ENCODE measurements around the gene KAT8.
"Not testable (repeated sequence)": the region's sequence is repeated elsewhere in the genome, so short reads cannot be mapped to it uniquely, and the experiment has no call there.

KAT8 gene

DNA sequence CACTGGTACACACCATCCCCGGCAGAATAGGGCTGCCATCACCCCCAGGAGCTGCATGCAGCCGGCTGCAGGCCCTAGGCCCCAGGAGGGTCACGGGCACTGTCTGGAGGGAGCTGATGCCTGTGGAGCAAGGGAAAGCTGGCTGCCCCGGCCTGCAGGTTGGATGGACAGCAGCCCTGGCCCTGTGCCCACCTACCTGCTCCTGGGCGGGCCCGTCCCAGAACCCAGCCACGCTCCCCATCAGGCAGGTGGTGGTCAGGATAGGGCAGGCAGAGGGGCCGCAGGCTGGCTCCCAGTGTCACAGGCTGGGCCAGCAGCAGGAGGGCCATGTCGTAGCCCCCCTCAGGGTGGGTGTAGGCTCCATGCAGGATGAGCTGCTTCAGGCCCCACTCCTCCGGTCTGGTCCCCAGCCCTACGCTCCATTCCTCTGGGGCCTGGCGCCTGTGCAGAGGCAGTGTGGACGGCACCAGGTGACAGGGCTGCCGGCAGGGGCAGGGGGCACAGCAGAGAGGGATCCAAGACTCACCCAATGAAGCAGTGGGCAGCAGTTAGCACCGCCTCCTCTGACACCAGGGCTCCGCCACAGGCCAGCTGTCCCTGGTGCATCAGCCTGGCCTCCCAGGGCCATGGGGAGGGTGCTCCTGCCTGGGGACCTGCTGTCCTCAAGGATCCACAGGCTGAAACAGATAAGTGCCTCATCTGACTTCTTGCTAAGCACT, 32.7 kb upstream of the KAT8 start:
- no peak for DNase-seq

DNA sequence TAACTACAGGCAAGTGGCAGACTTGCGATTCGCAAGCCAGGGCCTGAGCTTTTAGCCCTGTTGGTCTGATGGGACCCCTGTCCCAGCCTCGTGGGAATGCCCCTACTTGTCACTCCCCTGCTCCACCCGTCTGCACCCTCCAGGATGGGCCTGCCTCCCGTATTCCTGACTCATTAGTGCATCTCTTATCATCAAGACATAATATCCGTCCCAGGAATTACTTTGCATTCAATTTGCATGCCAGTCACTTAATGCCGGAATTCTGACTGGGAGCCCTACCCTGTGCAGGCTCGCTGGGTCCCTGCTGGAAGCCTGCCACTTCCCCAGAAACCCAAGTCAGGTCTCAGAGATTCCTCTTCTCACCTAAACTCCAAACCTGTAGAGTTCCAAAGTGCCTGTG, 32.1 kb upstream of the KAT8 start:
- DNase-seq: no peak

GRCh38 chr16:31085873-31086628, 31.4 kb upstream of the KAT8 start:
- no peak for DNase-seq

GRCh38 chr16:31086629-31086906, 30.9 kb upstream of the KAT8 start:
- no peak for DNase-seq

- DNase-seq: no peak
Observed at GRCh38 chr16:31087481-31087880, 30.0 kb upstream of the KAT8 start.

DNA sequence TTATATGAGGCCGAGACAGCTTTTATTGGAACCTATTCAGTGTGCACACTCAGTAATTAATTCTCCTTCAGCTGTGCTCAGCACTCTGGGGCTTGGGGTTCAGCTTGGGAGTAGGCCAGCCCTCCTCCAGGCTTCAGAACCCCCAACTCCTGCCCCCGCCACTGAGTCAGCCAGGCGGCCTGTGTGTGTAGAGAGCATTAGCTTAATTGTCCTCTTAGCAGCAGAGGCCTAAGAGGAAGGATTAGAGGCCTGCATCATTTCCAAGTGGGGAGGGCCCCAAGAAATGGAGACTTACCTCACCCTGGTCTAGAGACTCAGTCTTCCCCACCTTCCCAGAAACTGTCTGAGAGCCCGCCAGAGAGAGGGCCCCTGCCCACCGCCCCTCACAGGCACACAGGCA, 29.5 kb upstream of the KAT8 start:
- no peak for DNase-seq

DNA sequence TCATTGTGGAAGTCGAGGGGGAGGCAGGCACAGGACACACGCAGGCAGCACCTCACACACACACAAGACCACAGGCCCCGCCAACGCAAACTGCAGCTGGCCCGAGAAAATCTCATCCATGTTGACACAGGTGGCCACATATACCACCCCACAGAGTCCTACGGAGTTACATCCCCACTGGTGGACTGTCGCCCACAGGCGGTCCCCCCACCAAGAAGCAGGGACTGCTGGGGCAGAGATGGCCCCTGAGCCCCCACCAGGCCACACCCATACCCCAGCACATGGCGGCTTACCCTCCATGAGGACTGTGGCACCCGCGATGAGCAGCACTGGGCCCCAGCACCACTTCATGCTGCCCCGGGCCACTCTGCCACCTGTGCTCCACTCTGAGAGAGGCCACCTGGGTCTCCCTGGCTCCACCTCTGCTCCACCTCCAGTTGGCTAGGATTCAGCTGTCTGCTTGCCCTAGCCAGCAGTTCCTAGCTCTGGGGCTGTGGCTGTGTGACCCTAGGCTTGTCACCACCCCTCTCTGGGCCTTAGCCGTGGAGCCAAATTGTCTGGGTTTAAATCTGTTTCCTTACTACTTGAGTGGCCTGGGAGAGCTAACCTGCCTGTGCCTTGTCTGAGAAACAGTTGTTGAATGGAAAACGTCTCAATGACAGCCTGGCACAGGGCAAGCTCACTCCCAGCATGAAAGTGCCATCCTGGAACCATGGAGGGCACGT, 28.8 kb upstream of the KAT8 start, which contains the start of gene PRSS53:
PRSS53 (minus strand) TSS at position 485 of the 725 bp plus-strand sequence; CDS start at position 351, 134 bp downstream.
- DNase-seq: no peak

- DNase-seq: no peak
Observed at GRCh38 chr16:31089199-31089598, 28.3 kb upstream of the KAT8 start.

DNA sequence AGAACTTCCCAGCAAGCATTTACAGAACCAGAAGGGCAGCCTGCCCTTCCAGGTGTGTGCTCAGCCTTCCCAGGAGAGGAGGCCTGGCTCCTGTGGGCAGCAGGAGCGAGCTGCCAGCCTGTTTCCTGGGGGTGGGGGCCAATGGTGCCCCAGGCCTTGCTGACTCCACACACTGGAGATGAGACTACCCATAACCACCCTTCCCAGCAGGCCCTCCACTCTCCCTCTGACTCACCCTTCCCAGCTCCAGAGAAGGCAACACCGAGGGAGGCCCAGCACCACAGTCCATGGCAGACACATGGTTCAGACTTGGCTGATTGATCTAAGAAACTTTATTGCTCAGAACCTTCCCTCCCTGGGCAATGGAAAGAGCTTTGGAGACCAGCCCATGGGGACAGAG, 26.9 kb upstream of the KAT8 start:
- DNase-seq: no peak

DNA sequence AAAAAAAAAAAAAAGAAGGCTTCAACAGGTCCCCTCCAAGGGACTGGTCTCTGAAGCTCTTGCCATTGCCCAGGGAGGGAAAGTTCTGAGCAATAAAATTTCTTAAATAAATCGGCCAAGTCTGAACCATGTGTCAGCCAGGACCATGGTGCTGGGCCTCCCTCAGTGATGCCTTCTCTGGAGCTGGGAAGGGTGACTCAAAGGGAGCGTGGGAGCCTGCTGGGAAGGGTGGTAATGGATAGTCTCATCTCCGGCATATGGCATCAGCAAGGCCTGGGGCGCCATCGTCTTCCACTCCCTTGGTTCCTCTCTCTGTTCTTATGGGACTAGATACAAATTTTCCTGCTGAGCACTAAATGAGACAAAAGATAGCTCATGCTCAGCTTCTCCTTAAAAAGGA, 25.1 kb upstream of the KAT8 start:
- no peak for DNase-seq

DNA sequence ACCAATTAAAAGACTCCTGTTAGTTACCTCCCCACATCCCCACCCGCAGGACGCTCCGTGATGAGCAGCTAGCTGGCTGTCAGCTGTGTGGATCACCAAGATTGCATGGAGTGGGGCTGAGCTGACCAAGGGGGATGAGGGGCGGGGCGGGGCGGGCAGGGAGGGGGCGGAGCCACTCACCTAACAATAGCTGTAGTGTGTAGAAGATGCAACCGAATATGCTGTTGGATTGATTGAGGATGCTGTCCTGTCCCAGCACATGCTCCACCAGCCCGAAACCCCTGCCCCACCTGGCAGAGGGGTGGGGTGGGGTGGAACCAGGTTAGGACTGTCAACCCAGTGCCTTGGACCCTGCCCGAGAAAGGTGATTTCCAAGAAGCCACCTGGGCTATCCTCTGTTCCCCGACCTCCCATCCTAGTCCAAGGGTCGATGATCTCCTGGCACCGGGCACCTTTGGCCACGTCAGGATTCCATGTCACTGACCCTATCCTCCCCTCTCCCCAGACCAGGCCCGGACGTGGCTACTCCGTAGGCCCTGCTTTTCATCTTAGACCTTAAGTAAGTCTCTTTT, 24.2 kb upstream of the KAT8 start:
- DNase-seq: peak in 1 of 2 donors; percentile 59

DNA sequence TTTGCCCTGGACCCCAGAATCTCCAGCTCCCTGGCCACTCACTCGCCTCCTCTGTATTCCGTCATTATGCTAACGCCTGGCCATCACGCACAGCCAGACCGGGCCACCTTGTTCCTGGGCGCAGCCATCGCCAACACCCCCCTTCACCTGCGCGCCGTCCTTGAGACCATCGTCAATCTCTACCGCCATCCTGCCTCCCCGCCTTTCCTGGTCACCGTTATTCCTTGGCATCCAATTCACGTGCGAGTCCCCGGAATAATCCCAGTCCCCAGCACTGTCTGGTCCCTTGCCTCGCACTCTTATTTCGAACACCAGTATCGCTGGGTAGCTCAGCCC, 23.4 kb upstream of the KAT8 start:
- DNase-seq: no peak

- DNase-seq: peak; percentile 86 to 97
Observed at GRCh38 chr16:31094424-31095120, 22.9 kb upstream of the KAT8 start, which contains the start of gene VKORC1. Gene VKORC1 (minus strand): TSS chr16:31094797. CDS start chr16:31094729, 68 bp downstream.

DNA sequence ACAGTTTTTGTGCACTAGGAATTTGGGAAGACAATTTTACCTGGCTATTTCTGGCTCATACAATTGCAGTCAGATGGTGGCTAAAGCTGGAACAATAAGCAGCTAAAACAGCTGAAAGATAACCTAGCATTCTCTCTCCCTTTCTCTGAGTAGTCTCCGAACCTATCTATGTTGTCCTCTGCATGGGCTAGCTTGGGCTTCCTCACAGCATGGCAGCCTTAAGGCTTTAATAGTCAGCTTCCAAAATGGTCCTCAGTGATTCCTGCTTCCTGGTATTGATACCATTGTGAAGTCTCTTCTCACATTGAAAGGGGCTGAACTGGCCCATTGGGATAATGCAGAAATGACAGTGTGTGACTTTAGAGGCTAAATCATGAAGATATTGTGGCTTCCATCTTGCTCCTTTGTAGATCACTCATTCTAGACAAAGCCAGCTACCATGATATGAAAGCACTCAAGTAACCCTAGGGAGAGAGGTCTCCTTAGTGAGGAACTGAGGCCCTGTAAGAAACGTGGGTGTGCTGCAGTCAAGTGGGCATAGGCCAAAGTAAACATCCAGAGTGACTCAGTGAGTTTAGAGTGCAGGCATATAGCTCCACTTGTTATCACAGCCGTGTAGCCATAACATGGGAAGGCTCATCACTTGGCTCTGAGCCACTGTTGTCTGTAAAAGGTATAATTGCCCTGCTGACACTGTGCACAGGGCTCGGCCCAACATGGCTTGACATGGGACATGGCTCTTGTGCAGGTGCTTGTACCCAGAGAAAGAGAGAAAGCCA, 17.4 kb upstream of the KAT8 start:
- DNase-seq: no peak

GRCh38 chr16:31100876-31101641, 16.4 kb upstream of the KAT8 start:
- DNase-seq: not testable (repeated sequence)

GRCh38 chr16:31105677-31106213, 11.7 kb upstream of the KAT8 start:
- peak in 1 of 2 donors; percentile 59 for DNase-seq

DNA sequence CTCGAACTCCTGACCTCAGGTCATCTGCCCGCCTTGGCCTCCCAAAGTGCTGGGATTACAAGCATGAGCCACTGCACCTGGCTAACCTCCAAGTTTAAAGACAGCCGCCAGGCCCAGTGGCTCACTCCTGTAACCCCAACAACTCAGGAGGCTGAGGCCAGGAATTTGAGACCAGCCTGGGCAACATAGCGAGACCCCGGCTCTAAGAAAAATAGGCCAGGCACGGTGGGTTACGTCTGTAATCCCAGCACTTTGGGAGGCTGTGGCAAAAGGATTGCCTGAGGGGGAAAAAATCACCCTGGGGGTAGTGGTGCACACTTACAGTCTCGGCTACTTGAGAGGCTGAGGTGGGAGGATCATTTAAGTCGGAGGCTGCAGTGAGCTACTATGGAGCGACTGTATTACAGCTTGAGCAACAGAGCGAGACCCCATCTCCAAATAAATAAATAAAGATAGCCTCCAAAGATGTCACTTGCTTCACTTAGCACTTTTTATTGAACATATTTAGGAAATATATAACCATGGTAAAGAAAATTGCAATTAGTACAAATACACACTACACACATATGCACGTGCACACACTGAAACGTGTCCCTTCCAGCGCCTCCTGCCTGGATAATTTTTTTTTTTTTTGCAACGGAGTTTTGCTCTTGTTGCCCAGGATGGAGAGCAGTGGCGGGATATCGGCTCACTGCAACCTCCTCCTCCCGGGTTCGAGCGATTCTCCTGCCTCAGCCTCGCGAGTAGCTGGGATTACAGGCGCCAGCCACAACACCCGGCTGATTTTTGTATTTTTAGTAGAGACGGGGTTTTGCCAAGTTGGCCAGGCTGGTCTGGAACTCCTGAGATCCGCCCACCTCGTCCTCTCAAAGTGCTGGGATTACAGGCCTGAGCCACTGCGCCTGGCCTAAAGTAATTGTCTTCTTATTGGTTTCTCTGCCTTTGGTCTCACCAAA, 10.7 kb upstream of the KAT8 start:
- DNase-seq: no peak

DNA sequence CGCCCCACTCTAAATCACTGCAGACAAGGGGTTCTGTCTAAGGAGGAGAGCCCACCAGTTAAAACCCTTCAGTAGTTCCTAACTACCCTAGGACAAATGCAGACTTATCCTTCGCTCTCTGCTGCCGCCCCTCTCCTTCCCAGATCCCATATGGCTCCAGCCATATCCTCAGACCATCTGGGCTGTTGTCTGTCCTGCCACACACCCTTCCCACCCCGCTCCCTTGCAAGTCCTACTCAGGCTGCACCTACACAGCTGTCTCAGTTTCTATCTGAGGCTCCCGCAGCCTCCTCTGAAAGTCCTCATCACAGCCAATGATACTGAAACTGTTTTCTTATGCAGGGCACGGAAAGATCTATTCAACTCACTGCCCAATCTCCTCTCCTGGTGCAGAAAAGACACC, 10.0 kb upstream of the KAT8 start:
- DNase-seq: no peak

DNA sequence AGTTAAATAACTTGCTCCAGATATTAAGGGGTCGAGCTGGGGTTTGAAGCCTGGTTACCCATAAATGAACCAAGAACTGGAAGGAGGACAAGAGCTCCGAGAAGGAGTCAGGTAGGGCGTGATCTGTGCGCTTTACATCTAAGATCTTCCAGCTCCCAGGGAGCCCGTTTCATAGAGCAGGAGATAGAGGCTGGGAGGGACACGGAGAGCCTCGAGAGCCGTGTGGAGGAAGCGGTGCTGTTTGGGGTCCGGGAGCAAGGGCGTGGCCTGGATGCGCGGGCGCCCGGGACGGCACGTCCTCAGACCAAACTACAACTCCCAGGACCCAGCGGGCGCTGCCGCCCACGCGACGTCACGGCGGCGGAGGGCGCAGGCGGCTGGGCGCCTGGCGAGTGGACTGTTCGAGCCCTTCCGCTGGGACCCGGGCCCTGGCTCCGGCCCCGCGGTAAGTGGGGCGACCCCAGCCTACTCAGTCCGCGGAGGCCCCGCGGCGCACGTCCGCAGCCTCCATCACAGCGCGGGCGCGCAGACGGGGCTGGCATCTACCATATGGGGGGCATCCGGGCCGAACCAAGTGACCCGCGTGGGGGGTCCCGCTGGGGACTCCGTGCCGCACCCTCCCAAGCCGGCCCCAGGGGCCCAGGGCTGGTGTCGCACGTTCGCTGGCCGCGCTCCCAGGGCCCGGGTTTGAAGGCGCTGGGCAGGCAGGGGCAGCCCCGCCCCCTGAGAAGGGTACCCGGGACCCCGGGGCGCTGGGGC, 9.2 kb upstream of the KAT8 start, which contains the start of gene BCKDK:
BCKDK (plus strand) TSS at position 352 of the 759 bp plus-strand sequence. CDS start 838 bp downstream, outside the sequence.
- DNase-seq: peak; percentile 32 to 53
